ENCODE data around the gene SWAP70.

SWAP70 gene

DNA sequence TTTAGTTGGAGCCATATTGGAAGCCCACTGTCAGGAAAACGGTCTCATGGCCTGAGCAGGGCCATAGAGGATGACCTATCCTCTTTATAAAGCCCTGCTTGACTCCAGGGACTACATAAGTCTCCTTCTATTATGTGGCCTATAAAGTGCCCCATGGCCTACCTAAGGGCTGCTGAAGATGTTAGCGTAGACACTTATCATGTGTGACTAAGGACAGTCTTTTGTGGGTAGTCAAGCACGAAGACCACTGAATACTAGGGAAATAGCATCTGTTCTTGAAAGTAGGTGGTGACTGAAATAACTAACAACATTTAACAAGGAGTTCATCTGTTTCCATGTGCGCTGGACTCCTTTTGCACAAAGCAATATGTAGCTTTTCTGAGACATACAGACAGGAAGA, 117.1 kb downstream of the SWAP70 start:
- DNase-seq = no peak

DNA sequence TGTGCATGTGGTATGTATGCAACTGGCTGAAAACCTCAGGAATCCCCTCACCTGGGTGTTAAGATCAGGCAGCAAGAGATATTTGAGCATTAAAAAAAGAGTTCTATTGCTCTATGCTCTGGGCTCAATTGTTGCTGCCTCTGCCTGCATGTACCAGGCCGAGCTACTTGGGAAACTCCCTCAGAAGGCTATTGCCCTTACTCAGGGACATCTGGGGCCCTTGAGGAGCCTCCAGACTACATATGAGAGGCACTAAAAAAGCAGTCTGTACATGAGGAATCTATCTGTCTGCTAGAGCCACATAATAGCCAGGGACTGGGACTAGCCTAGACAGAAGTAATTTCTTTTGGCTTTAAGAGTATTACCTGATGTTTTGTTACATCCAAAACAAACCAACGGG, 120.1 kb downstream of the SWAP70 start:
- no peak for DNase-seq

DNA sequence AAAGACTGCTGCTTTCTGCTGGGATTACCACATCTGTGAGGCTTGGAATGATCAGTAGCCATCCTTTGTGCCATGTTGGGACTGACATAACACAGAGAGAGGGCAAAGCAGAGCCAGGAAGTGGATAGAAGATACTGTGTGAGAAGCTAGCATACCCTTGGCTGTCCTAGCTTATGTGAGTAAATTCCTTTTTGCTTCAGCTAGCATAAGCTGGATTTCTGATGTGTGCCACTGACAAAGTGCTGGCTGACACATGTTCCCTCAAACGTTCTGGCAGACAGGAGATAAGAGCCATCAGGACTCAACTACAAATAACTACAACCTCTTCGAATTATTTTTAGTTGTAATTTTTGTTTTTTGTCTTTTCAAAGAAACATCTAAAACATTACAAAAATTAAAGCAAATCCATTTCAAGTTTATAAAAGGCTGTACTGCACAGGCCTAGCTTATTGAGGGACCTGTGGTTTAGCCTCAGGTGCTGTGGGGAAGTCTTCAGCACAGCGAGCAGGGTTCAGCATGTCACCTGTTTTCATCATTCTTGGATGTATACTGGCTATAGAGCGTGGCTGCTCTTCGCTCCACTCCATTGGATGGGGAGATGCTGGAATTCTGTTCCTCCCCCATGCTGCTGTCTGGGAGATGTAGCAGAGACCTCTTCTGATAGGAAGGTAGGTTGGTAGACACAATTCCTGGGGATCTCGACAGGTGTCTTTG, 120.9 kb downstream of the SWAP70 start:
- DNase-seq = no peak

DNA sequence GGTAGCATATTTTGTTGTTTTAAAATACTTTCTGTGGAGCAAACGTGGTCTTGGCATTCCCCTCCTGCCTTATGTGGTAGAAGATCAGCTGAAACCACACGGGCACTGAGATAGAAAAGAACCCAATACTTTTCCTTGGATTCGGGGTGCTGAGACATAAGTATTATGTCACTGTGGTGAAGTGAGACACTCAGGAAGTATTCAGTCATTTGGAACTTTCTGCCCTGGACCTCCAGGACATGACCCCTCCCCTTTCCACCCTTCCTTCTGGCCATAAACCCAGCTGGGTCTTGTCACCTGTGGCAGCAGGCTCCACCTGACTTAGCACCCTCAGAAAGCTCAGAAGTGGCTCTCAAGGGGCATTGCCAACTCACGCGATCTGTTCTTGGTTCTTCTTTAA, 123.4 kb downstream of the SWAP70 start:
- DNase-seq = no peak

DNA sequence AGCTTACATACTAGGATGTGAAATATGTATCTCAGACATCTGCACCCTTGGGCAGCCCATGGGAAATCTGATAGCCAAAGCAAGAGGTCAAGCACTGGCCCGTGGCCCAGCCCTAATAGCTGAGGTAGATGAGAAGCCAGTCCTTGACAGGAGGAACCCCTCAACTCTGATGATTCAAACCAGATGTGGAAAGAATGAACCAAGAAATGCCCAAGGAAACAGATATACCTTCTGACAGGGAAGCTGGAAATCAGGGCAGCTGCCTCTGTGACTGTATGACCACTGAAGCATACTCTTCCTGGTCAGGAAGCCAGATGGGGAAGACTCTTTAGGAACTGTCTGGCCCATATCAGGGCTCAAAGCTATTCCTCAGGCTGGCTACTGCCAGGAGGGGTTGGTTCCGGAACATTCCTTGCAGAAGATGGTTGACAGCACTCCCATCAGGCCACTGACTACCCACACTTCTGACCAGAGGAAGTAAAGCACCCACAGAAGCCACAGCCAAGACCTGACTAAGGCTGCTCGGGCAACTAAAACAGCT, 124.2 kb downstream of the SWAP70 start:
- no peak for DNase-seq

DNA sequence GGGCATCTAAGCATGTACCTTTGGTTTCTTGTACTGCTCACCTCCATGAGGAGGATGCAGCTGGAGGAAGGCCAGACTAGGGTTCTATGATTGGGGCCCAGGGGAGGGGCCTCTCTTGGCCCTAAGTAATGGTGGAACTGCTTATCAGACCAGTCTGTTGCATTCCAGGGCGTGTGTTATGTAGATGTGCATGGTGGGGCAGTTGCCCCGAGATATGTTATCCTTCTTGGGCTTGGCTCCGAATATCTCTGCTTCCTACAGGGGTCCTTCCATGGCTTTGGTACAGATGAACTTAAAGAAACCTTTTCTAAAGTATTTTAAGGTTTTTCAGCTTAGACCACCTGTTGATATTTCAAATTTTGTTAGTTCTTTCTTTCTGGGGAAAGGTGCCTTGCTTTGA, 126.0 kb downstream of the SWAP70 start:
- DNase-seq = no peak

DNA sequence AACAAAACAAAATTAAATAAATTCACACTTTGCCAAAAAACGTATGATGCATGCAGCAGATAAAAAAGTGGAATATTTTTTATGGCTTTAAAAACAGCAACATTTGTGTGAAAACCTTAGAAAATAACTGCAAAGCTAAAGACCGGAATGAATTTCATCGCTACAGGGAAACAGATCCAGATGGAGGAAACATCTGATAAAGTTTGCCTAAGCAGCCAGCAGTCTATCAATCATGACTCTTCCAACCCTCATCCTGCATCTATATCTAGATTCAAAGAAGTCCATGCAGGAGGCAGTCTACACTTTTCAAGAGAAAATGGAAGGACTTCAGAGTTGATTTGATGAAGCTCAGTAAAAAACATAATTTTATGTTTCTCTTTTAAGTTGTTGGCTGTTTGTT, 126.8 kb downstream of the SWAP70 start:
- DNase-seq = no peak

DNA sequence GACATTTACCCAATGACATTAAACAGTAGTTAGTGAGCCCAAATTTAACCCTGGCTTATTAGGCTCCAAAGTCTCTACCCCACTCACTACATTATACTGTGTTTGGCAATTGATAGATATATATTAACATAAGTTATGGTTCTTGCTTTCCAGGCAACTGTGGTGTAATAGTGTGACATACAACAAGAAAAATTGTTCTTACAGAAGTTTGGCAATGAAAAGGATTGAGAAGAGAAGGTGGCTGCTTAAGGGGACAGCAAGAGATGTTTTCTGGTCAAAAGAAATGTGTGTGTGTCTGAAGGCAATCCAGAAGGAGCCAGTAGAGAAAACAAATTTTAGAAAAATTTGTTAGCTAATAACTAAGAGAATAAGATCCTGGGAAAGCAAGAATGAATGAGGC, 132.4 kb downstream of the SWAP70 start:
- no peak for DNase-seq

DNA sequence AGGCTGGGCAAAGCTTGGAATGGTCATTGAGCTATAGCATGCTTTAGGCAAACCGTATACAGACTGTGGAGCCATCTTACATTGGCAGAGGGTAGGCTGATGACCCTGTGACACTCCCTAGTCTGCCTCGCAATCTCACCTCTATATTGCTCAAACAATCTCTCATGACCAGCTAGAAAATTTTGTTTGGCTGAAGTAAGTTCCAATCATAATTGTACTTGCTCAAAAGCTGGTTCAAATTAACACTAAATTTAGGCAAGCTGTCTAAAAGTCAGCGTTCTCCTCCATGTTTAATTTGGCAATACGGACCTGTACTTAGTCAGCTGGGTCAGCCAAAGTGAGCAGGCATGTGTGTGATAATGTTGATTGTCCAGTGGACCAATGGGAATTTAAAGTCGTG, 133.0 kb downstream of the SWAP70 start:
- no peak for DNase-seq

DNA sequence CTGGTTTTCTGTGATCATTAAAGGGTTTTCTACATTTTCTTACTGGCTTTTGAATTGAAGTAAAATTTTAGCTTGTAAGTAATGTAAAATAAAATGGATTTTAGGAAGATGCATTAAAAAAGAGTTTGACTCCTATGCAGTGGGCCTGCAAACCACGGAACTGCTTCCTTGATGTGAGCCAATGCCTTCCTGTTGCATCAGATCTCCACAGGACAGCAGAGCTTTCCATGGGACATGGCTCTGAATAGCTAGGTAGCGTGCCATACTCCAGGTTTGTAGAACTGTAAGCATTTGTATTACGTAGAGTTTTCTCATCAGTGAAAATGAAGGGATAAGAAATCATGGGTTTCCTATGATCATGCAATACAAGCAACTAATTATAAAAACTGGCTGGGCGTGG, 133.4 kb downstream of the SWAP70 start:
- DNase-seq = no peak

DNA sequence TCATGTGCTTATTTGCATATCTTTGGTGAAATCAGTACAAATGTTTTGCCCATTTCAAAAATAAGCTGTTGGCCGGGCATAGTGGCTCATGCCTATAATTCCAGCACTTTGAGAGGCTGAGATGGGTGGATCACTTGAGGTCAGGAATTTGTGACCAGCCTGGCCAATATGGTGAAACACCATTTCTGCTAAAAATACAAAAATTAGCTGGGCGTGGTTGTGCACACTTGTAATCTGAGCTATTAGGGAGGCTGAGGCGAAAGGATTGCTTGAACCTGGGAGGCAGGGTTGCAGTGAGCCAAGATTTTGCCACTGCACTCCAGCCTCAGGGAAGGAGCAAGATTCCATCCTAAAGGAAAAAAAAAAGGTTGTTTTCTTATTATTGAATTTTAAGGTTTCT, 136.0 kb downstream of the SWAP70 start:
- DNase-seq = no peak

DNA sequence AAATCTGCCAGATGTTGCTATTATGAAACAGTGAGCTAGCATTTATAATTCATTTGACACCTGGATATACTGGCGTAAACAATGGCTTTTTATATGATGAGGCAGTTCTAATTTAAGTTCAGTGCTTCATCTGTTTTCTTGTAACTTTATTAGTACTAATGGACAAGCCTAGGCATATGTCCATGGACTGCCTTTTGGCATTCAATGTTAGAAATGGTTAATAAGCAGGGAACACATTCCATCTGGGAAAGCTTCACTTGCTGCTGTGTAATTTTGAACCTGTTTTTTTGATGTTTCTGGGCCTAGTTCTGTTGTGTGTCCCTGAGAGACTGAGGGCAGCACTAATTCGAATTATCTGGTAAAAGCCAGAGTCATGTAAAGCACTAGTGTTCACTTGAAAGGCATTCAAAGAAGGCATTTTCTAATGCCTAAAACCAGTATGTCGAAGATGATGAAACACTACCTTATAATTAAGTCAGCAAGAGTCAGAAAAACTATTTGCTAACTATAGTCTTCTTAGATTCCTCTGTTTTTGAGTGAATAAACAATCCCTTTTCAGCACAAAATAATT, 138.5 kb downstream of the SWAP70 start:
- DNase-seq = no peak
